Measurements from ENCODE around the gene NIPAL3. TPM values are rescaled to one million over a fixed set of nuclear protein-coding genes. Genes with fewer than 3 reads are reported as not detected.

Gene NIPAL3
- polyA plus RNA-seq, 1 donor (not counting 4 experiments of a cell fraction or from before 2014, with no cell fraction given): 30.5 TPM

- Histone ChIP-seq H3K4me1 (ENCODE audit: control insufficient read depth, extremely low read depth, insufficient read depth, low read length) (peaks cover 10% of the 10 kb centered on the region), H3K27ac (ENCODE audit: control insufficient read depth, insufficient read depth, low read length) (no peak overlapping the region), H3K36me3 (ENCODE audit: control insufficient read depth in 2 of 2, extremely low read depth in 1 of 2, insufficient read depth in 2 of 2, low read length in 2 of 2) (peaks cover 19 to 27% of the 10 kb centered on the region in 2 experiments), H3K9ac (ENCODE audit: control insufficient read depth, extremely low read depth, insufficient read depth, low read length) (no peak overlapping the region), H3K4me2 (ENCODE audit: control insufficient read depth, extremely low read depth, insufficient read depth, low read depth, low read length) (no peak overlapping the region), H3K9me1 (ENCODE audit: control insufficient read depth, extremely low read depth, insufficient read depth, low read length) (no peaks in the 10 kb centered on the region), H3K9me3 (ENCODE audit: control insufficient read depth, low read depth, low read length) (no peaks in the 10 kb centered on the region), H4K20me1 (ENCODE audit: control insufficient read depth, extremely low read depth, insufficient read depth, low read length) (no peaks in the 10 kb centered on the region), H3K79me2 (ENCODE audit: control insufficient read depth, insufficient read depth, low read length) (peaks cover 3% of the 10 kb centered on the region), H3K27me3 (ENCODE audit: control insufficient read depth, extremely low read depth, insufficient read depth, low read length) (no peaks in the 10 kb centered on the region), H3K4me3 (ENCODE audit: control insufficient read depth in 2 of 3, extremely low read depth in 1 of 3, insufficient read depth in 2 of 3, low read depth in 1 of 3, low read length in 3 of 3) (no peak overlapping the region), H2AFZ (ENCODE audit: control insufficient read depth, low read length) (no peak overlapping the region)
- DNase-seq (ENCODE audit: low read depth, low spot score) (no peak), FAIRE-seq (no peak)
- no peak for TF ChIP-seq EZH2 (IDR thresholded peaks at IDR 0.05; ENCODE audit: low read length)
- no peak for TF ChIP-seq CTCF (optimal IDR thresholded peaks at IDR 0.05 in 1 of 3, IDR thresholded peaks at IDR 0.05 in 1 of 3, conservative IDR thresholded peaks at IDR 0.05 in 1 of 3; ENCODE audit: extremely low read depth in 1 of 3, insufficient read depth in 2 of 3, low read length in 3 of 3)
- dilution Hi-C loops (cut with MboI; ENCODE audit: extremely low pct_ligation_motif_present, low sequenced_read_pairs): no loop called here
These were observed 26.5 kb downstream of the NIPAL3 start for GRCh38 chr1:24441996-24442668.

GRCh38 chr1:24442764-24443163 lies 27.2 kb downstream of the NIPAL3 start:
- Histone ChIP-seq H2AFZ (ENCODE audit: control insufficient read depth, low read length) (no peak overlapping the region), H3K27me3 (ENCODE audit: control insufficient read depth, extremely low read depth, insufficient read depth, low read length) (no peaks in the 10 kb centered on the region), H4K20me1 (ENCODE audit: control insufficient read depth, extremely low read depth, insufficient read depth, low read length) (no peaks in the 10 kb centered on the region), H3K79me2 (ENCODE audit: control insufficient read depth, insufficient read depth, low read length) (peaks cover 3% of the 10 kb centered on the region), H3K9ac (ENCODE audit: control insufficient read depth, extremely low read depth, insufficient read depth, low read length) (no peak overlapping the region), H3K4me3 (ENCODE audit: control insufficient read depth in 2 of 3, extremely low read depth in 1 of 3, insufficient read depth in 2 of 3, low read depth in 1 of 3, low read length in 3 of 3) (no peak overlapping the region), H3K36me3 (ENCODE audit: control insufficient read depth in 2 of 2, extremely low read depth in 1 of 2, insufficient read depth in 2 of 2, low read length in 2 of 2) (peaks cover 23 to 29% of the 10 kb centered on the region in 2 experiments), H3K9me3 (ENCODE audit: control insufficient read depth, low read depth, low read length) (no peaks in the 10 kb centered on the region), H3K9me1 (ENCODE audit: control insufficient read depth, extremely low read depth, insufficient read depth, low read length) (no peaks in the 10 kb centered on the region), H3K4me2 (ENCODE audit: control insufficient read depth, extremely low read depth, insufficient read depth, low read depth, low read length) (no peak overlapping the region), H3K4me1 (ENCODE audit: control insufficient read depth, extremely low read depth, insufficient read depth, low read length) (peaks cover 5% of the 10 kb centered on the region), H3K27ac (ENCODE audit: control insufficient read depth, insufficient read depth, low read length) (no peak overlapping the region)
- TF ChIP-seq EZH2 (IDR thresholded peaks at IDR 0.05; ENCODE audit: low read length): no peak
- no peak for TF ChIP-seq CTCF (optimal IDR thresholded peaks at IDR 0.05 in 1 of 3, IDR thresholded peaks at IDR 0.05 in 1 of 3, conservative IDR thresholded peaks at IDR 0.05 in 1 of 3; ENCODE audit: extremely low read depth in 1 of 3, insufficient read depth in 2 of 3, low read length in 3 of 3)
- FAIRE-seq (no peak), DNase-seq (ENCODE audit: low read depth, low spot score) (no peak)
- dilution Hi-C loops (cut with MboI; ENCODE audit: extremely low pct_ligation_motif_present, low sequenced_read_pairs): no loop called here

All from keratinocyte (primary cell).